Endothelial cell of umbilical vein (primary cell): ENCODE data around the gene ZRSR2. TPM values are rescaled to one million over a fixed set of nuclear protein-coding genes. Genes with fewer than 3 reads are reported as not detected.

Experiments
- BruUV-seq: library from RNA; stranded (reverse); fragments of 400-500 nt; replicated peaks from 2 replicates; lab custom pipeline; 2021; lab: Mats Ljungman, UMichigan
- CTCF ChIA-PET: fragments of 300-600, 350-600 bp; sonication (Branson Sonifier 250); formaldehyde crosslinking; loops from one replicate; lab custom pipeline; 2021; ENCODE audit warnings: antibody characterized with exemption, inconsistent platforms; lab: Charles Lee
- POLR2A ChIA-PET: fragments of 300-600, 350-600 bp; sonication (Branson Sonifier 250); formaldehyde crosslinking; loops from one replicate; lab custom pipeline; 2021; ENCODE audit warnings: antibody characterized with exemption, inconsistent platforms; lab: Charles Lee
- DNase-seq: peaks from one replicate; pipeline ENCODE4 v3.0.0-alpha.2; 2011; ENCODE audit warnings: low read depth, low spot score
- FAIRE-seq: peaks from 2 replicates; lab custom pipeline; 2011; peaks lifted over from hg19 to GRCh38; lab: Jason Lieb, UNC
- H2AFZ ChIP-seq: 2 replicates; pipeline ENCODE4 v1.6.0; 2012; ENCODE audit warnings: low read depth, low read length, control low read depth, inconsistent platforms
- H3K27ac ChIP-seq: 2 replicates; pipeline ENCODE4 v1.5.1; 2011; ENCODE audit warnings: low read depth, mild to moderate bottlenecking, control low read depth, low read length, moderate library complexity; ENCODE audit not compliant: insufficient read depth
- H3K27me3 ChIP-seq, 2 experiments: 2 replicates each; pipeline versions ENCODE4 v1.6.0 to v1.6.1; 2011; ENCODE audit warnings: low read length in 2 of 2, mixed read lengths in 1 of 2; ENCODE audit not compliant: control insufficient read depth in 2 of 2, insufficient read depth in 2 of 2
- H3K36me3 ChIP-seq, 2 experiments: 2 replicates in 1 of 2; 3 replicates in 1 of 2; pipeline ENCODE4 v1.5.1; 2011; ENCODE audit warnings: low read length in 2 of 2, mild to moderate bottlenecking in 1 of 2, moderate library complexity in 1 of 2; ENCODE audit not compliant: control insufficient read depth in 2 of 2, insufficient read depth in 2 of 2; ENCODE audit errors: extremely low read depth in 1 of 2
- H3K4me1 ChIP-seq: 3 replicates; pipeline ENCODE4 v1.5.1; 2011; ENCODE audit warnings: mild to moderate bottlenecking, low read length; ENCODE audit not compliant: control insufficient read depth, insufficient read depth; ENCODE audit errors: extremely low read depth
- H3K4me2 ChIP-seq: 2 replicates; pipeline ENCODE4 v1.6.1; 2011; ENCODE audit warnings: low read length, control low read depth, mixed read lengths; ENCODE audit not compliant: insufficient read depth
- H3K4me3 ChIP-seq, 3 experiments: fragments of 200-600 bp in 1 of 3; sonication (generic), shearing (Covaris generic) in 1 of 3; replicated peaks in 1 of 3; 2 replicates each; pipeline ENCODE4 v1.5.1; 2011 to 2016; ENCODE audit warnings: control low read depth in 3 of 3, low read length in 3 of 3, mild to moderate bottlenecking in 2 of 3, inconsistent platforms in 1 of 3, low read depth in 1 of 3, moderate library complexity in 1 of 3; ENCODE audit not compliant: insufficient read depth in 1 of 3
- H3K79me2 ChIP-seq: 2 replicates; pipeline ENCODE4 v1.6.0; 2012; ENCODE audit warnings: low read length, inconsistent platforms; ENCODE audit not compliant: control insufficient read depth, insufficient read depth
- H3K9ac ChIP-seq: replicated peaks from 2 replicates; pipeline ENCODE3; 2011; ENCODE audit warnings: low read length, control low read depth; ENCODE audit not compliant: insufficient read depth; ENCODE audit errors: extremely low read depth
- H3K9me1 ChIP-seq: replicated peaks from 3 replicates; pipeline ENCODE4 v1.6.0; 2011; ENCODE audit warnings: mild to moderate bottlenecking, low read length; ENCODE audit not compliant: control insufficient read depth, insufficient read depth; ENCODE audit errors: extremely low read depth
- H3K9me3 ChIP-seq: replicated peaks from 2 replicates; pipeline ENCODE4 v1.5.1; 2012; ENCODE audit warnings: low read length, inconsistent platforms; ENCODE audit not compliant: control insufficient read depth, insufficient read depth
- H4K20me1 ChIP-seq: replicated peaks from 2 replicates; pipeline ENCODE3; 2011; ENCODE audit warnings: mild to moderate bottlenecking, low read length; ENCODE audit not compliant: control insufficient read depth, insufficient read depth; ENCODE audit errors: extremely low read depth
- EZH2 ChIP-seq: IDR thresholded peaks from 2 replicates; pipeline ENCODE4 v1.6.1; 2012; ENCODE audit warnings: borderline replicate concordance, low read depth, mild to moderate bottlenecking, moderate library complexity, low read length, inconsistent platforms; ENCODE audit not compliant: severe bottlenecking
- FOS ChIP-seq: IDR thresholded peaks from 2 replicates; pipeline ENCODE4 v1.6.1; 2011; ENCODE audit warnings: mild to moderate bottlenecking, low read length, moderate library complexity, borderline replicate concordance; ENCODE audit not compliant: insufficient read depth
- GATA2 ChIP-seq: IDR thresholded peaks from 2 replicates; pipeline ENCODE4 v1.7.0; 2011; ENCODE audit warnings: low read depth, mild to moderate bottlenecking, moderate library complexity, mixed read lengths, low read length; ENCODE audit not compliant: insufficient read length, insufficient read depth
- JUN ChIP-seq: IDR thresholded peaks from 2 replicates; pipeline ENCODE4 v1.6.1; 2011; ENCODE audit warnings: borderline replicate concordance, low read depth; ENCODE audit not compliant: insufficient read length, insufficient read depth
- MYC ChIP-seq: IDR thresholded peaks from one replicate; pipeline ENCODE4 v1.6.1; 2011; ENCODE audit warnings: mild to moderate bottlenecking, low read depth, low read length
- POLR2A ChIP-seq: IDR thresholded peaks from 2 replicates; pipeline ENCODE4 v1.6.1; 2012; ENCODE audit warnings: low read depth, mild to moderate bottlenecking, control low read depth, low read length
- POLR2AphosphoS5 ChIP-seq: IDR thresholded peaks from 2 replicates; pipeline ENCODE4 v1.6.1; 2012; ENCODE audit warnings: low read depth, mild to moderate bottlenecking, control low read depth, low read length, moderate library complexity; ENCODE audit not compliant: insufficient read depth
- dilution Hi-C: fragments of 300-500 bp; cut with MboI; formaldehyde crosslinking; loops from one replicate; pipeline ENCODE4 v1.15.0; 2019; ENCODE audit warnings: low sequenced_read_pairs; ENCODE audit not compliant: extremely low pct_ligation_motif_present
- intact Hi-C: fragments of 100-400 bp; cut with micrococcal nuclease; formaldehyde crosslinking; loops from one replicate; pipeline ENCODE4 v1.10.0; 2022
- polyA plus RNA-seq, 4 experiments: library from polyadenylated mRNA; depleted of rRNA in 3 of 4; stranded (reverse) in 3 of 4; unstranded in 1 of 4; fragments of >200 nt; gene quantifications; 2 replicates each; pipeline versions ENCODE4 v1.2.1 to v1.2.3, GENCODE V29; 2011 to 2012; ENCODE audit warnings: missing spikeins in 1 of 4
- total RNA-seq: library from RNA; stranded (reverse); gene quantifications from 2 replicates; pipeline ENCODE4 v1.2.3, GENCODE V29; 2021
- TF ChIP-seq, protein P1 (sequence below): IDR thresholded peaks from 2 replicates; pipeline ENCODE4 v1.6.1; 2011; ENCODE audit not compliant: insufficient read depth, insufficient read length
- TF ChIP-seq, protein P2 (sequence below), 2 donors: IDR thresholded peaks; 1 replicate in 1 of 2; 2 replicates in 1 of 2; pipeline ENCODE4 v1.5.1; 2011; ENCODE audit warnings: low read length in 2 of 2, mild to moderate bottlenecking in 2 of 2, moderate library complexity in 2 of 2, control low read depth in 1 of 2, inconsistent platforms in 1 of 2, low read depth in 1 of 2; ENCODE audit not compliant: insufficient read depth in 1 of 2; ENCODE audit errors: extremely low read depth in 1 of 2

Gene ZRSR2
- total and polyA plus RNA-seq, 2 donors (not counting 3 experiments of a cell fraction or from before 2014, with no cell fraction given): 3.3 to 8.1 TPM

DNA sequence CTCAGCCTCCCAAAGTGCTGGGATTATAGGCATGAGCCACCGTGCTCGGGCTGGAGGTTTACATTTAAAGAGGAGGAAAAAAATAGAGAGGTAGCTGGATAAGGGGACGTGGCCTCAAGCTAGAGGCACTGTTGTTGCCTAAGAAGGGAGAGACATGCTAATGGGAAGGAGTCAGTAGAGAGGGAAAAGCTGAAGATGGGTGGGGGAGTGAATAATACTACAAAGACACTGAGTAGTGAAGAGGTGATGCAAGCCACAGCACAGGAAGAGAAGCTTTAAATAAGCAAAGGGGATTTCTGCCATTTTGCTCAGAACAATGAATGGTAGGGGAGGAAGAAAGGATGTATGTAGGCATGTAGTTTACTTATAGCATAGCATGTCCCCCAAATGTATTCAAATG lies 75.9 kb downstream of the ZRSR2 start:
- Histone ChIP-seq H3K4me3 (no peak overlapping the region), H4K20me1 (no peaks in the 10 kb centered on the region), H3K27ac (no peak overlapping the region), H3K27me3 (peaks cover 0 to 5% of the 10 kb centered on the region in 2 experiments), H2AFZ (no peak overlapping the region), H3K9ac (no peak overlapping the region), H3K79me2 (no peaks in the 10 kb centered on the region), H3K9me3 (no peaks in the 10 kb centered on the region), H3K4me2 (no peak overlapping the region), H3K4me1 (no peaks in the 10 kb centered on the region), H3K9me1 (no peaks in the 10 kb centered on the region), H3K36me3 (no peaks in the 10 kb centered on the region)
- FAIRE-seq (no peak), DNase-seq (no peak)
- no TSS peak for BruUV-seq
- ChIA-PET POLR2A (no interaction called here), CTCF (no interaction called here)
- TF ChIP-seq, protein P1, sequence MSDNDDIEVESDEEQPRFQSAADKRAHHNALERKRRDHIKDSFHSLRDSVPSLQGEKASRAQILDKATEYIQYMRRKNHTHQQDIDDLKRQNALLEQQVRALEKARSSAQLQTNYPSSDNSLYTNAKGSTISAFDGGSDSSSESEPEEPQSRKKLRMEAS: no peak
- dilution Hi-C loops (no loop called here), intact Hi-C loops (no loop called here)

DNA sequence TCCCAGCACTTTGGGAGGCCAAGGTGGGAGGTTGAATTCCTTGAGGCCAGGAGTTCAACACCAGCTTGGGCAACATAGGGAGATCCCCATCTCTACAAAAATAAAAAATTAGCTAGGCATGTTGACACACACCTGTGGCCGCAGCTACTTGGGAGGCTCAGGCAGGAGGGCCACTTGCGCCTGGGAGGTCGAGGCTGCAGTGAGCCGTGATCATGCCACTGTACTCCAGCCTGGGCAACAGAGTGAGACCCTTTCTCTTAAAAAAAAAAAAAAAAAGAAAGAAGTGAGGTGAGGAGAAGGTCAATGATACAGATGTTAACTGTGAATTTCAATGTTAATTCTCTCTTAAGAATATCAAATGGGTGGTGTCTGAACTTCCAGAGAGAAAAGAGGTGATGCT lies 79.4 kb downstream of the ZRSR2 start:
- Histone ChIP-seq H3K27ac (no peak overlapping the region), H3K4me1 (no peaks in the 10 kb centered on the region), H3K4me3 (no peak overlapping the region), H3K36me3 (no peaks in the 10 kb centered on the region), H2AFZ (no peak overlapping the region), H3K27me3 (no peaks in the 10 kb centered on the region), H3K9me1 (no peaks in the 10 kb centered on the region), H3K9me3 (no peaks in the 10 kb centered on the region), H3K4me2 (no peak overlapping the region), H3K9ac (no peak overlapping the region), H4K20me1 (no peaks in the 10 kb centered on the region), H3K79me2 (no peaks in the 10 kb centered on the region)
- BruUV-seq: no TSS peak
- FAIRE-seq (no peak), DNase-seq (no peak)
- intact Hi-C loops (no loop called here), dilution Hi-C loops (no loop called here)
- ChIA-PET POLR2A (no interaction called here), CTCF (no interaction called here)
- TF ChIP-seq POLR2AphosphoS5: no peak
- no peak for TF ChIP-seq EZH2
- no peak for TF ChIP-seq MYC
- no peak for TF ChIP-seq FOS
- no peak for TF ChIP-seq POLR2A
- TF ChIP-seq GATA2: no peak
- TF ChIP-seq, protein P1: no peak
- no peak for TF ChIP-seq JUN
- TF ChIP-seq, protein P2, sequence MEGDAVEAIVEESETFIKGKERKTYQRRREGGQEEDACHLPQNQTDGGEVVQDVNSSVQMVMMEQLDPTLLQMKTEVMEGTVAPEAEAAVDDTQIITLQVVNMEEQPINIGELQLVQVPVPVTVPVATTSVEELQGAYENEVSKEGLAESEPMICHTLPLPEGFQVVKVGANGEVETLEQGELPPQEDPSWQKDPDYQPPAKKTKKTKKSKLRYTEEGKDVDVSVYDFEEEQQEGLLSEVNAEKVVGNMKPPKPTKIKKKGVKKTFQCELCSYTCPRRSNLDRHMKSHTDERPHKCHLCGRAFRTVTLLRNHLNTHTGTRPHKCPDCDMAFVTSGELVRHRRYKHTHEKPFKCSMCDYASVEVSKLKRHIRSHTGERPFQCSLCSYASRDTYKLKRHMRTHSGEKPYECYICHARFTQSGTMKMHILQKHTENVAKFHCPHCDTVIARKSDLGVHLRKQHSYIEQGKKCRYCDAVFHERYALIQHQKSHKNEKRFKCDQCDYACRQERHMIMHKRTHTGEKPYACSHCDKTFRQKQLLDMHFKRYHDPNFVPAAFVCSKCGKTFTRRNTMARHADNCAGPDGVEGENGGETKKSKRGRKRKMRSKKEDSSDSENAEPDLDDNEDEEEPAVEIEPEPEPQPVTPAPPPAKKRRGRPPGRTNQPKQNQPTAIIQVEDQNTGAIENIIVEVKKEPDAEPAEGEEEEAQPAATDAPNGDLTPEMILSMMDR (IDR thresholded peaks at IDR 0.05; ENCODE audit: extremely low read depth in 1 of 2, insufficient read depth in 1 of 2, low read depth in 1 of 2, low read length in 2 of 2): no peak
